GM18519 (cell line): ENCODE data around the gene STAG1.
"Not testable (repeated sequence)": the region's sequence is repeated elsewhere in the genome, so short reads cannot be mapped to it uniquely, and the experiment has no call there.

Experiments
- ATAC-seq: cut with Tn5 transposase; IDR thresholded peaks from one replicate; pipeline ENCODE4 v1.9.1; 2021; ENCODE audit warnings: mild to moderate bottlenecking, moderate library complexity; ENCODE audit not compliant: unreplicated experiment, low FRiP score

The STAG1 gene

GRCh38 chr3:136709775-136710174, 42.4 kb downstream of the STAG1 start:
- ATAC-seq = not testable (repeated sequence)

- ATAC-seq = no peak
Observed at GRCh38 chr3:136708333-136708985, 43.7 kb downstream of the STAG1 start.

- no peak for ATAC-seq
Observed at GRCh38 chr3:136703429-136703828, 48.7 kb downstream of the STAG1 start.

- no peak for ATAC-seq
Observed at GRCh38 chr3:136699271-136699828, 52.8 kb downstream of the STAG1 start.

- ATAC-seq = no peak
Observed at GRCh38 chr3:136698361-136698760, 53.8 kb downstream of the STAG1 start.

DNA sequence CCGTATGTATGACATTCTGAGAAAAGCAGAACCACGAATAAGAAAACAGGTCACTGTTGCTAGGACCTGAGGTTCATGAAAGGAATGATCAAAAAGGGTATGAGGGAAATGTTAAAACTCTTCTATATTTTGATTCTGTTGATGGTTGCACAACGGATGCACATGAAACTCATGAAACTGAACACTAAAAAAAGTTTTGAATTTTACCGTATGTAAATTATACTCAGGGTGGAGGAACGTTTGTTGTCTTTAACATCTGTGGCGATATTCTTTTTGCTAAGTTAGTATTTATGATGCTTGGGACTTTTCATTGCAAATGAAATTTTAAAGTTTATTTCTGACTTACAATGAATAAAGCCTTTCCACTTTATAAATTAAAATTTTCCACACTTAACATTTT, 55.4 kb downstream of the STAG1 start:
- ATAC-seq = no peak

DNA sequence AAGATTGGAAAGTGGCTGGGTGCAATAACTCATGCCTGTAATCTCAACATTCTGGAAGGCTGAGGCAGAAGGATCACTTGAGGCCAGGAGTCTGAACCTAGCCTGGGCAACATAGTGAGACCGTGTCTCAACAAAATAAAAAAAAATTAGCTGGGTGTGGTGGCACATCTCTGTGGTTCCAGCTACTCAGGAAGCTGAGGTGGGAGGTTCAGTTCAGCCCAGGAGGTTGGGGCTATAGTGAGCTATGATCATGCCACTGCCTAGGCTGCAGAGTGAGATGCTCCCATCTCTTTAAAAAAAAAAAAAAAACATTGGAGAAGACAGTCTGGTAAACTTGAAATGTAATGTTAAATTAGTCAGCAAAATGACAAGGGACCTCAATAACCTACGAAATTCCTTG, 57.9 kb downstream of the STAG1 start:
- ATAC-seq = no peak

GRCh38 chr3:136690599-136690998, 61.6 kb downstream of the STAG1 start:
- ATAC-seq = no peak

- no peak for ATAC-seq
Observed at GRCh38 chr3:136685882-136686281, 66.3 kb downstream of the STAG1 start.

- no peak for ATAC-seq
Observed at GRCh38 chr3:136682740-136683312, 69.4 kb downstream of the STAG1 start.

GRCh38 chr3:136678981-136679380, 73.2 kb downstream of the STAG1 start:
- no peak for ATAC-seq

GRCh38 chr3:136676009-136676408, 76.2 kb downstream of the STAG1 start:
- no peak for ATAC-seq

DNA sequence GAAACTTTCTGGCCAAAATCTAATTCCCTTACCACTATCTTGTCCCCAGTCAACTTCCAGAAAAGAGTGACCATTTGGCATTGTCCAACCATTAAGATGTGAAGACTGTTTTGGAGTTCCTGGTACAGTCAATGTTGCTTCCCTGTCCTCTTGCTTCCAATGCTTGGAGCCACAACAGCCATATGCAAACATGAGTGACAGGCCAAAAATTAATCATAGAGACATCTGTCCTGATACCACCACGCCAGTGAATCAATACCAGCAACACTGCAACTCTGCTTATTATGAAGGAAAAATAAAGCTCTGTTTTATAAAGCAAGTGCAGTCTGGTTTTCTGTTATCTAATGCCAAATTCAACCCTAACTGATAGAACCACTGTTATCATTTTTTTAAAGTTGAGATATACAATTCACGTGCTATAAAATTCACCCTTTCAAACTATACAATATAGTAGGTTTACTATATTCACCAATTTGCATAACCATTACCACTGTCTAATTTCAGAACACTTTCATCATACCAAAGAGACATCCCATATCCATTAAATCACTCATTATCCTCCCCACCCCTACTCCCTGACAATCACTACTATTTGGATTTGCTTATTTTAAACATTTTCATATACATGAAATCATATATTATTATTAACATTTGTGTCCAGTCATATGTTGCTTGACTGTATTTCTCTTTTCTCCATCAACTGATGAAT, 76.9 kb downstream of the STAG1 start:
- no peak for ATAC-seq

DNA sequence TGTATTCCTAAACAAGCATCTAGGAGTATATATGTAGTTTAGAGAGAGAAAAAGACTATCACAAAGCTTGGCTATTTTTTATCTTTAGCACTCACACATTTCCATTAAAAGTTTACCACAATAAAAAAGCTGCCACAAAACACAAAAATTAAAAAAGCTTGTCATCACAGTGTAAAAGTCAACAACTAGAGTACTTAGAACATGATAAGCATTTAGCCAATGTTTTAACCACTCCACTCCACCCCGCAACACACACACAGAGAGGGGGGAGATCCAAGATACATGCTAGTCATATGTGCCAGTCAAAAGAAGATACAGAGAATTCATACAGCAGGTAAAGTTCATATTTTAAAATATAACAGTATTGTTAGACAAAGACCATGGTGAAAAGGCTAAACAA, 79.7 kb downstream of the STAG1 start:
- no peak for ATAC-seq

DNA sequence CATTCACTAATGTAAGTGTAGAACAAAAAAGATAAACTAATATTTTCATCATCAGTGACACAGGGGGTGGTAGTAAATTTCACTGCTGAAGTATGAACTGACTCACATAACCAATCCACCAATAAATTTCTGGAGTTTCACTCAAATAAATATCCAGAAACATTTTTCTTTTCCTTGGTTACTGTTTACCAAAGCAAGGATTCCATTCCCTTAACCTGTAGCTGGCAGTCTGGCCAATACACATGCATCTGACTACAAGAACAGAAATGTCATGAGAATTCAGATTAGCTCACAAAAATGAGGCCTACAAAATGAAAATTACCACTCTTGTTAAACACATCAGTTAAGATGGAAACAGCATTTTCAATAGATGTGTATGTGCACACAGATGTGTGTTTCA, 80.3 kb downstream of the STAG1 start:
- ATAC-seq = no peak

GRCh38 chr3:136670166-136670565, 82.0 kb downstream of the STAG1 start:
- ATAC-seq = no peak

- ATAC-seq = no peak
Observed at GRCh38 chr3:136667081-136667480, 85.1 kb downstream of the STAG1 start.

DNA sequence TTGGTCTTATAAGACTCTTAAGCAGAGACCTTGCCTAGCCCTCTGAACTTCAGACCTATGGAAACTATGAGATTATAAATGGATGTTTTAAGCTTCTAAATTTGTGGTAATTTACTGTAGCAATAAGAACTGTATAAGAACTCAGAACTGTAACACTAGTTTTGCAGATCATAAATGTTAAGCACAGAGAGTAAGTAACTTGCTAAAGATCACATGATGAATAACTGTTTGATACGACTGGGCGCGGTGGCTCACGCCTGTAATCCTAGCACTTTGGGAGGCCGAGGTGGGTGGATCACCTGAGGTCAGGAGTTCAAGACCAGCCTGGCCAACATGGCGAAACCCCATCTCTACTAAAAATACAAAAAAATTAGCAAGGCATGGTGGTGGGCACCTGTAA, 85.9 kb downstream of the STAG1 start:
- ATAC-seq = not testable (repeated sequence)

DNA sequence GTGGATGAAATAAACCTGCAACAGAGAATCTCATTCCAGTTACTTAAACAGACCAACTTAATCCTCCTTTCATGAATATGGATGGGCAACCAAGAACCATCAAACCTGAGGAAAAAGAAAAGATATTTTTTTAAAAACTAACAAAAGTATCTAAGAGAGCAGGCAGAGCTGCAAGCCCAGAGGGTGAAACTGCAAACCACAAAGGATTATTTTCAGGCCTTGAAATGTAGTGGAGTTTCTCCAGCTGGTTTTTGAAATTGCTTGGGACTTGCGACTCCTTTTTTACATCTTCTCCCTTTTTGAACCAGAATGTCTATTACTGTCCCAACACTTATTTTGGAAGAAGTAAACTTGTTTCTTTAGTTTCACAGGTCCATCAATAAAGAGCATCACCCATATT, 87.4 kb downstream of the STAG1 start:
- no peak for ATAC-seq

DNA sequence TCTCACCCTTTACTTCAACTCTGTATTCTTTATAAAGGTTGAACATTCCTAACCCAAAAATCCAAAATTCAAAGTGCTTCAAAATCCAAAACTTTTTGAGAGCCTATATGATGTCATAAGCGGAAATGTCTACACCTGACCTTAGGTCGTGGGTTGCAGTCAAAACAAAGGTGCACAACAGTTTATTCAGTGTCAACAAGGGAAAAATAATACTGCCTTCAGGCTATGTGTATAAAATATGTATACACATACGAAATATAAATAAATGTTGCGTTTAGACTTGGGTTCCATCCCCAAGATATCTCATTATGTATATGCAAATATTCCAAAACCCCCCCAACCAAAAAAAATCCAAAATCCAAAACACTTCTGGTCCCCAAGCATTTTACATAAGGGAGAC, 90.9 kb downstream of the STAG1 start:
- no peak for ATAC-seq

DNA sequence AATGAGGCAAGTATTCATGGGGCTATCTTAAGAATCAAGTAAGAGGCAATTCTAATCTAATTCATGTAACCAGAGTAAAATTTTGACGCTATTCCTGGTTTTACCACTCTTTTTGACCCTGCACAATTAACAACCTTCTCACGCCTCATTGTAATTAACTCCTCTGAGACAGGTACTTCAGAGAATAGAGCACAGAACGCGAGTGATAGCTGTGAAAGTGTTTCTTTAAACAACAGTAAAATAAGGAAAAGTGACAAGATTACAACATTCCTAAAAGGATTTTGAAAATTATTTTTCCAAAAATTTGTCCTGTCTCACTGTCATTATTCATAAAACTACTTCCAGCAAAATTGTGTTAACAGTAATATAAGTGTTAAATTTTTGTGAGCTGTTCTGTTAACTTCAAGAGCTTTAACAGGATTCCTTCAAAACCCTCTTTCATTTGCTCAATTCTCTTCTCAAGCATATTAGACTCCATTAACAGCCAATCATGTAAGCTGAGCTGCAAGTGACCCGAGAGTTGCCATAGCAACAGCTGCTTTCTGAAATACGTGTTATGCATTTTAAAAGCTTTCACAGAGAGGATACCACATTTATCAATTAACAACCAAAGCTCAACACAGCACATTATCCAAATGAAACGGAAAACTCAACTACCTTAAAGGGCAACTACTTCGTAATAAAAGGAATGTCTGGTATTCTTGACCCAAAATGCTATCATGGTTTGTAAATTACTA, 93.1 kb downstream of the STAG1 start:
- ATAC-seq = no peak
